Activated CD4-positive, alpha-beta memory T cell treated with anti-CD3 and anti-CD28 coated beads, Interleukin-2, amount 10 ng/mL, durations not matched to agents 7 days and 5 days (primary cell): Measurements from ENCODE around the gene SUPT3H. TPM values are rescaled to one million over a fixed set of nuclear protein-coding genes. Genes with fewer than 3 reads are reported as not detected.
A peak's percentile ranks its signal among the peaks of the same experiment; 100 is the strongest.

Source experiments
- CTCF ChIA-PET: fragments of 350-600 bp; sonication (Branson Sonifier 250); formaldehyde crosslinking; loops from one replicate; lab custom pipeline; 2021; ENCODE audit warnings: antibody characterized with exemption, inconsistent platforms; lab: Charles Lee
- POLR2A ChIA-PET: fragments of 350-600 bp; sonication (Branson Sonifier 250); formaldehyde crosslinking; loops from one replicate; lab custom pipeline; 2021; ENCODE audit warnings: antibody characterized with exemption; lab: Charles Lee
- DNase-seq: peaks from one replicate; pipeline ENCODE4 v3.0.0-alpha.2; 2020
- H3K27ac Mint-ChIP-seq: one replicate; pipeline ENCODE4 v1.8.0; 2021; ENCODE audit warnings: mild to moderate bottlenecking, mixed read lengths
- H3K27me3 Mint-ChIP-seq: one replicate; pipeline ENCODE4 v1.8.0; 2021; ENCODE audit warnings: mixed read lengths
- H3K36me3 Mint-ChIP-seq: one replicate; pipeline ENCODE4 v1.8.0; 2021; ENCODE audit warnings: low read depth, mixed read lengths
- H3K4me1 Mint-ChIP-seq: one replicate; pipeline ENCODE4 v1.8.0; 2021; ENCODE audit warnings: mixed read lengths
- H3K4me3 Mint-ChIP-seq: one replicate; pipeline ENCODE4 v1.8.0; 2021; ENCODE audit warnings: mild to moderate bottlenecking, mixed read lengths
- H3K9me3 Mint-ChIP-seq: one replicate; pipeline ENCODE4 v1.8.0; 2021; ENCODE audit warnings: mixed read lengths
- total RNA-seq, 2 experiments: library from RNA; stranded (reverse); gene quantifications; one replicate each; pipeline ENCODE4 v1.2.3, GENCODE V29; 2021

Gene SUPT3H
- total RNA-seq, 2 experiments from 2014 or later: 7.4 to 9.7 TPM

DNA sequence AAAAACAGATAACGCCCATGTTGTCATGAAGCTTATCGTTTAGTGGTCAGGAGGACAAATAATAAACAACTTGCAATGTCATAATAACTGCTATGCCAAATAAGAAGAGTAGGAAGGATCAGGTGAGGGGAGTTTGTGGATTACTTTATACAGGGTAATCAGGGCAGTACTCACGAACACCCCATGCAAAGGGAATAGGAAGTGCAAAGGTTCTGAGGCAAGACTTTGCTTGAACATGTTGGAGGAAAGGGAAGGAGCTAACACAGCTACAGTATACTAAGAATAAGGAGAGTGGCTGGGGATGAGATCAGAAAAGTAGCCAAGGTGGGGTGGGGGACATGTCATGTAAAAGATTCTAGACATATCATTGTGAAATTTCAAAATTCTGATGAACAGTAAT lies 341.6 kb downstream of the SUPT3H start:
- no peaks in the 10 kb centered on the region for H3K36me3 Mint-ChIP-seq
- ChIA-PET CTCF (no interaction called here), POLR2A (no interaction called here)
- no peaks in the 10 kb centered on the region for H3K9me3 Mint-ChIP-seq
- H3K4me3 Mint-ChIP-seq: no peak overlapping the region
- H3K27ac Mint-ChIP-seq: no peak overlapping the region
- no peaks in the 10 kb centered on the region for H3K27me3 Mint-ChIP-seq
- DNase-seq: no peak
- H3K4me1 Mint-ChIP-seq: no peaks in the 10 kb centered on the region

DNA sequence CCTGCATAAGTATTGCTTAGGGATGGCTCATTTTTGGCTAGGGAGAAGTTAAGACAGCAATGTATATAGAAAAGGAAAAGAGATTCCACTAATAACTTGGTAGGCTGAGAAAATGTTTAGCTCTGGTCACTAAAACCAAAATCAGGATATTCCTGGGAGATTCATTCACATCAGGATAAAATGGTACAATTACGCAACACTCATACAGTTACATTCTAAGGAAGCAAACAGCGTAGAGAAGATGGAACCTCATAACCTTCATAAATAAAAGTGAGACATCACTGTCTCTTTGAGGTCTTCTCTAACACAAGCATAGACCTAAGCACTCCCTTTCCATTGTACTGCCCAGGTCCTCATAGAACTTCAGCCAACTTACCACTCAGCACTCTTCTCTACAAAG lies 345.3 kb downstream of the SUPT3H start:
- Mint-ChIP-seq H3K36me3 (peaks cover 5% of the 10 kb centered on the region), H3K9me3 (peaks cover 5% of the 10 kb centered on the region), H3K4me1 (peaks cover under 1% of the 10 kb centered on the region), H3K4me3 (no peak overlapping the region), H3K27me3 (no peaks in the 10 kb centered on the region), H3K27ac (no peak overlapping the region)
- ChIA-PET CTCF (no interaction called here), POLR2A (no interaction called here)
- no peak for DNase-seq

DNA sequence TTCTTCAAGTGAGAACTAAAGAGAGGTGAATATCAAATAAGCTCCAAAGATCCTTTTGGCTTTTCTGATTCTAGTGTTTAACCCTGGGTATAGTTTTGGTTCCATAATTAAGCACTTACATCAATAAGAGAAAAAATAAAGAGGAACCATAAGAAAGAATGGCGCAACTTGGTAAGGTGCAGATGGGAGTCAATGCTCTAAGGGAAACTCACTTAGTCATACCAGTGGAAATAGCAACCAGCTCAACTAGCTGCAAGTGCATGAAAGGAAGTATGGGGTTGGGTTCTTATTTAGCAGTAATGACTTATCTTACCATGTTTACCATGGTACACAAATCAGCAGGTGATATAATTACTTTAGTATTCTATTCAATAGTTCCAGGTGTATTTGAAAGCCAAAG lies 346.1 kb downstream of the SUPT3H start:
- CTCF ChIA-PET: no interaction called here
- H3K4me3 Mint-ChIP-seq: no peak overlapping the region

DNA sequence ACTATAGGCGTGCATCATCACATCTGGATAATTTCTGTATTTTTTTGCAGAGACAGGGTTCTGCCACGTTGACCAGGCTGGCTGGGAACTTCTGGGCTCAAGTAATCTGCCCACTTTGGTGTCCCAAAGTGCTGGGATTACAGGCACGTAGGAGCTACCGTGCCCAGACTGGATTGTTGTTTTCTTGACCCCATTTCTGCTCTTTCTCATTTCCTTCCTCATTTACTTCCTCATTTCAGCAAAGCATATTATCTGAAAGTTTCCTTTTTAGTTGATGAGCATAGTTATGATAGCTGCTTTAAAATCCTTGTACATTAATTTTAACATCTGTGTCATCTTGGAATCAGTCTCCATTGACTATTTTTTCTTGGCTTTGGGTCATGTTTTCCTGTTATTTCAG lies 350.6 kb downstream of the SUPT3H start:
- Mint-ChIP-seq H3K4me1 (peaks cover 10% of the 10 kb centered on the region), H3K27ac (no peak overlapping the region), H3K36me3 (peaks cover 18% of the 10 kb centered on the region), H3K27me3 (no peaks in the 10 kb centered on the region), H3K9me3 (peaks cover 17% of the 10 kb centered on the region), H3K4me3 (no peak overlapping the region)
- CTCF ChIA-PET: no interaction called here
- DNase-seq: no peak
- POLR2A ChIA-PET: no interaction called here

More for the DNA sequence above, 346.1 kb downstream of the SUPT3H start:
- H3K27me3 Mint-ChIP-seq: no peaks in the 10 kb centered on the region
- peaks cover 5% of the 10 kb centered on the region for H3K4me1 Mint-ChIP-seq
- POLR2A ChIA-PET: no interaction called here
- peaks cover 9% of the 10 kb centered on the region for H3K36me3 Mint-ChIP-seq
- H3K27ac Mint-ChIP-seq: no peak overlapping the region
- peaks cover 9% of the 10 kb centered on the region for H3K9me3 Mint-ChIP-seq
- DNase-seq: no peak

DNA sequence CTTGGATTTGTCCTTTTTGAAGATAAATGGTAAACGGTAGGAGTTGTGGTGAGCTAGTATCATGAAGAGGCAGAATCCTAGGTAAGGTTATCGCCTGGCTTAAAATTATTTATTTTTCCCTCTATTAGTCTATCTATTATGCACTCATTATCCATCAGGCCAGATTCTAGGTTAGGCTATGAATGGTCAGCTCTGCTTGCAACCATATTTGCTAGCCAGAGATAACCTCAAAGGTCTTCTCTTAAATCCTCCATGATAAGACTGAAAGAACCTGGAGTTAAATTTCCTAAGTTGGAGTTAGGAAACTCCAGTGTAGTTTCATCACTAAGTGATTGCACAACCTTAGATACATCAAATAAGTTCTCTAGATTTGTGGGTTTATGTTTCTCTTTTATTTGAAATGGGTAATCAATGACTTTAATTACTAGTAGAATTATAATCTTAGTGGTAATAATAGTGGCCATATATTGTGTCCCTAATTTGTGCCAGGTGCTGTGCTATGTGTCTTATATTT lies 351.7 kb downstream of the SUPT3H start:
- CTCF ChIA-PET: interaction anchor here (0.7 kb wide), 2 partner anchors 8 to 20 kb away, joined by 3 to 4 read pairs; no protein-coding TSS in a partner anchor
- POLR2A ChIA-PET: interaction anchor here (0.6 kb wide), 1 partner anchor 15 kb away, joined by 3 read pairs; no protein-coding TSS in a partner anchor

DNA sequence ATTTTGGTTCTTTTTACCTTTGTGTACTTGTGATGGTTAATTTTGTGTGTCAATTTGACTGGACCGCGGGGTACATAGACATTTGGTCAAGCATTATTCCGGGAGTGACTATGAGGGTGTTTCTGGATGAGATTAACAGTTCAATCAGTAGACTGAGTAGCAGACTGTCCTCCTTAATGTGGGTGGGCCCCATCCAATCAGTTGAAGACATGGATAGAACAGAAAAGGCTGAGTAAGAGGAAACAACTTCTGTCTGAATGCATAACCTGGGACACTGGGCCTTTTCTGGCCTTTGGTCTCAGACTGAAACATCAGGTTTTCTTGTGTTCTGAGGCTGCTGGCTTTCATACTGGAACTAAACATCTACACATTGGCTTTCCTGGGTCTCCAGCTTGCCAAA lies 353.1 kb downstream of the SUPT3H start:
- Mint-ChIP-seq H3K4me3 (no peak overlapping the region), H3K27ac (no peak overlapping the region), H3K4me1 (peaks cover 25% of the 10 kb centered on the region), H3K27me3 (no peaks in the 10 kb centered on the region), H3K9me3 (peaks cover 17% of the 10 kb centered on the region), H3K36me3 (peaks cover 18% of the 10 kb centered on the region)
- POLR2A ChIA-PET: no interaction called here
- no peak for DNase-seq
- CTCF ChIA-PET: no interaction called here

More for the DNA sequence above, 351.7 kb downstream of the SUPT3H start:
- Mint-ChIP-seq H3K4me1 (peaks cover 20% of the 10 kb centered on the region), H3K27ac (no peak overlapping the region), H3K36me3 (peaks cover 18% of the 10 kb centered on the region), H3K4me3 (no peak overlapping the region), H3K9me3 (peaks cover 17% of the 10 kb centered on the region), H3K27me3 (no peaks in the 10 kb centered on the region)
- no peak for DNase-seq

DNA sequence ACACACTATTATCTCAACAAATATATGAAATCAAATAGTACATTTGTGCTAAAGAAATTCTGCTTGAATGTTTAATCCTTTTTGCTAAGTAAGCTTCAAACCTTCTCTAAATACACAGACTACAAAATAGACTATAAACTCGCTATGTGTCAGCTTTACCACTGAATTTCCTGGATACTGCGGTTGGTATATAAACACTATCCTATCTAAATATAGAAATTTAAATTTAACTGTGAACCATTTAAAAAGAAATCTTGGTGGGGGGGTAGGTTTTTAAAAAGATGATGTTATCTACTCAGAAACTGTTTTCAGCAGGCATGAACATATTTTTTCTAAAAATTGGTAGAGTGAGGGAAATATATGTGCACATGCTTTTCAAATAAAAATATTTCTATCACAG lies 356.1 kb downstream of the SUPT3H start:
- H3K36me3 Mint-ChIP-seq: peaks cover 14% of the 10 kb centered on the region
- CTCF ChIA-PET: no interaction called here
- peaks cover 9% of the 10 kb centered on the region for H3K9me3 Mint-ChIP-seq
- no peak overlapping the region for H3K4me3 Mint-ChIP-seq
- peaks cover 19% of the 10 kb centered on the region for H3K4me1 Mint-ChIP-seq
- no peak for DNase-seq
- POLR2A ChIA-PET: interaction anchor here (1.0 to 1.2 kb wide), 2 partner anchors 21 to 45 kb away, joined by 3 to 4 read pairs; no protein-coding TSS in a partner anchor
- no peak overlapping the region for H3K27ac Mint-ChIP-seq
- no peaks in the 10 kb centered on the region for H3K27me3 Mint-ChIP-seq

DNA sequence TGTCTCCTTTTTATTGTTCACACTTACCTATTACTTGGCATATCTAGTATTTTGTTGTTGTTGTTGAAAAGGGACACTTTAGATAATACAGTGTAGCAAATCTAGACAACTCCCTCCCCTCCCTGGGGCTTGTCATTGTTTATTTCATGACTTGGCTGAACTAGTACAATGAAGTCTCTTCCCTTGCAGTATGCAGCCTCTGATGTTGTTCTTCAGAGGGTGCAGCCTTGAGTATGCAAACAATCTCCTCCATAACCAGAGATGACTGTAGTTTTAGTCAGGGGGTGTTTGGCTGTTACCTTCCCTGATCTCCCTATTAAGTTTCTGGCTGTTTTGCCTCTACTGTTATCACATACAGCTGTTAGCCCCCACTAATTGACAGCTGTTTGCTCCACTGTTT lies 365.0 kb downstream of the SUPT3H start:
- POLR2A ChIA-PET: no interaction called here
- H3K27me3 Mint-ChIP-seq: no peaks in the 10 kb centered on the region
- H3K9me3 Mint-ChIP-seq: peaks cover 22% of the 10 kb centered on the region
- CTCF ChIA-PET: no interaction called here
- DNase-seq: no peak
- H3K36me3 Mint-ChIP-seq: peaks cover 33% of the 10 kb centered on the region
- H3K4me1 Mint-ChIP-seq: peaks cover 18% of the 10 kb centered on the region
- H3K4me3 Mint-ChIP-seq: no peak overlapping the region
- no peak overlapping the region for H3K27ac Mint-ChIP-seq

DNA sequence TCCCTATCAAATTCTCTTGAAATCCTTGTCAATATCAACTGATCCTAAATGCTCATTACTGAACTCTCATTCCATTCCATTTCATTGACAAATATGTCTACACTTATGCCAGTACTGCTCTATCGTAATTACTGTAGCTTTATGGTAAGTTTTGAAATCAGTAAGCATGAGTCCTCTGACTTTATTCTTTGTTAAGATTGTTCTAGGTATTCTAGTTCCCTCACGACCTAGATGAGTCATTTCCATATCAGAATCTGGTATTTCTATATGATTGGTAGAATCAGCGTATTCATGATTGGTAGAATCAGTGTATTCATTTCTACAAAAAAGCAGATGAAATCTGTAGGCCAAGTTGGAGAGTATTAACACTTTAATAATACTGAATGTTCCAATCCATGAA lies 368.2 kb downstream of the SUPT3H start:
- peaks cover 20% of the 10 kb centered on the region for H3K4me1 Mint-ChIP-seq
- ChIA-PET POLR2A (no interaction called here), CTCF (no interaction called here)
- no peaks in the 10 kb centered on the region for H3K27me3 Mint-ChIP-seq
- DNase-seq: no peak
- H3K36me3 Mint-ChIP-seq: peaks cover 37% of the 10 kb centered on the region
- H3K27ac Mint-ChIP-seq: peak overlapping the region; percentile 44
- peaks cover 25% of the 10 kb centered on the region for H3K9me3 Mint-ChIP-seq
- no peak overlapping the region for H3K4me3 Mint-ChIP-seq

DNA sequence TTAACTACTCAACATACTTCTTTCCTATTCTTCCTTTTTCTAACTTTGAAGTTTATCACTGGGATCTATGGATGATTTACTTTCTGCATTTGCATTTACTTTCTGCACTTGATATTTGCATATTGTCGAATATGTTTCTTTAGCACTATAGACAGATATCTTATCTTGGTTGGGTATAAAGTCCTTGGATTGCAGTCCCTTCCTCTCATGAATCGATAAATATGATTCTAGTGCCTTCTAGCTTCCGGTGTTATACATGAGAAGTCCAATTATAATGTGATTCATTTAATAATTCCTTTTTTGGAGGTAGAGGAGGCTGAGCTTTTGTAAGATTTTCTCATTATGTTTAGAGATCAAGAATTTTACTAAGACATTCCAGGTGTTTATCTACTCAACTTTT lies 370.8 kb downstream of the SUPT3H start:
- Mint-ChIP-seq H3K36me3 (peaks cover 27% of the 10 kb centered on the region), H3K9me3 (peaks cover 21% of the 10 kb centered on the region), H3K4me1 (peaks cover 35% of the 10 kb centered on the region), H3K4me3 (no peak overlapping the region), H3K27ac (no peak overlapping the region), H3K27me3 (no peaks in the 10 kb centered on the region)
- DNase-seq: no peak
- POLR2A ChIA-PET: no interaction called here
- CTCF ChIA-PET: no interaction called here

DNA sequence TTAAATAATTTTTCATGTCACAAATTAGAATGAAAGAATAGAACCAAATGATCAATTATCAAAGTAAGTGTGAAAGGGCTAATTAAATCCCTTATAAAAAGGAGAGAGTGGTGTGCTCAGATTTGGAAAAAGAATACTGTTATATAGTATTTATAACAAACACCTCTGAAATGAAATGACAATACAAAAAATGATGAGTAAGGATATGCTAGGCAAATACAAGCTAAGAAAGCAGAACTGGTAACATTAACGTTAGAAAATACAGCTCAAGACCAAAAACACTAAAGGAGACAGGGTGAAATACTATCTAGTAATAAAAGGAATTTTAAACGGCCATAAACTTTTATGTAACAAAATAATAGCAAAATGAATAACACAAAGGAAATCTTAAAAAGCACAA lies 373.8 kb downstream of the SUPT3H start:
- no peak for DNase-seq
- POLR2A ChIA-PET: no interaction called here
- H3K4me1 Mint-ChIP-seq: peaks cover 33% of the 10 kb centered on the region

DNA sequence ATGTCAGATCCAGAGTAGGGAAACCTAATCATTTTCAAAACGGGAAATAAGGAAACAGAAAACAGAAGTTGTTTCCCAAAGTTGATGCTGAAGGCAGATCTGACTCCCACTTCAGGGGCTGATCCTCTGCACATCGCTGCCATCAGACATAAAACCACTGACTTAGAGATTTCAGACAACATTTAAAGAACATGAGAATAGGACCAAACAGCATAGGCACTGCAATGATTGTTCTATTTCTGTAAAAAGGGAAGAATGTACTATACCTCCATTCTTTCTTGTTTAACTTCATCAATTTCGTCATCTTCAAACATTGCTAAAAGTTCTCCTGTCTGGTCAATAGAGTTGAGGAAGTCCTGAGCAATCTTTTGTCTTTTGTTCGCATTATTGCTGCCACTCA lies 374.3 kb downstream of the SUPT3H start:
- Mint-ChIP-seq H3K27ac (no peak overlapping the region), H3K4me3 (no peak overlapping the region), H3K9me3 (peaks cover 6% of the 10 kb centered on the region), H3K27me3 (no peaks in the 10 kb centered on the region), H3K4me1 (peaks cover 32% of the 10 kb centered on the region), H3K36me3 (peaks cover 14% of the 10 kb centered on the region)
- POLR2A ChIA-PET: no interaction called here
- CTCF ChIA-PET: interaction anchor here (0.8 kb wide), 1 partner anchor 711 kb away, joined by 3 read pairs; no protein-coding TSS in a partner anchor
- no peak for DNase-seq

More for the DNA sequence above, 373.8 kb downstream of the SUPT3H start:
- CTCF ChIA-PET: no interaction called here
- no peaks in the 10 kb centered on the region for H3K27me3 Mint-ChIP-seq
- H3K36me3 Mint-ChIP-seq: peaks cover 12% of the 10 kb centered on the region
- peaks cover 6% of the 10 kb centered on the region for H3K9me3 Mint-ChIP-seq
- no peak overlapping the region for H3K27ac Mint-ChIP-seq
- no peak overlapping the region for H3K4me3 Mint-ChIP-seq

DNA sequence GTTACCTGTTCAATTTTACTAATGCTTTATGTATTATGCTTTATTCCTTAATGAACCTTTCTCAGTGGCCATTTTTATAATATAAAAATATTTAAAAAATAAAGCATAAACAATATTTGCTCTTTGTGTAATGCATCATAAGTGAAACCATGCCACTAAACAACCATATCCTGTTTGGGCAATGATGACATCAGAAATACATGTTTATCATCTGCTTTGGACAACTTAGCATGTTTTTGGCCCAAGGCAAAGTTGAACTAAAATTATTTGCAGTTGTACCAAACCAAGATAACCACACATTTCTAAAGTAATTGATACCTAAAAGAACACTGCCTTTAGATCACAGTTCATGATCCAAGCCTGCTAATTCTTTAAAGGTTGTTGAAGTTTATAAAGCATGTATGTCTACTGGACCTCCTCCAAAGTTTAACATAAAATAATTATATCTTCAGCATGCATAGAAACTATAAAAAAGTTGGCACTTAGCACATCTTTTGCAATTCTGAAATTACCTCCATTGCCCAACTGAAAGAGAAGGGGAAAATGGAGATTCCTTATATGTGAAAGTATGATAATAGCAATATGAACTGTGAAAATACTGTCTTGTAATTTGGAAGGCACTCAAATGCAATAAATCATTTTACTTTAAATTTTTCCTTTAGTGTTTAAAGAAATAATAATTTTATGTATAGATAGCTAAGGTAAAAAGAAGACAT lies 375.2 kb downstream of the SUPT3H start:
- no peak overlapping the region for H3K4me3 Mint-ChIP-seq
- no peak for DNase-seq
- H3K36me3 Mint-ChIP-seq: peaks cover 14% of the 10 kb centered on the region
- POLR2A ChIA-PET: interaction anchor here (0.9 to 2.3 kb wide), 6 partner anchors 19 to 419 kb away, joined by 3 to 11 read pairs (median 4); partner anchors contain the start of gene SUPT3H
- no peaks in the 10 kb centered on the region for H3K27me3 Mint-ChIP-seq
- CTCF ChIA-PET: interaction anchor here (0.8 to 1.0 kb wide), 3 partner anchors 26 to 712 kb away, joined by 3 to 4 read pairs (median 4); no protein-coding TSS in a partner anchor
- peaks cover 4% of the 10 kb centered on the region for H3K9me3 Mint-ChIP-seq
- peak overlapping the region; percentile 79 for H3K27ac Mint-ChIP-seq
- peaks cover 32% of the 10 kb centered on the region for H3K4me1 Mint-ChIP-seq
